IgD-negative memory B cell (primary cell): ENCODE results near the gene NELFA. TPM values are rescaled to one million over a fixed set of nuclear protein-coding genes. Genes with fewer than 3 reads are reported as not detected.

Experiments
- H3K27ac Mint-ChIP-seq, 3 donors: one replicate each; pipeline ENCODE4 v1.8.0; 2020 to 2022; ENCODE audit warnings: mild to moderate bottlenecking in 3 of 3, mixed read lengths in 3 of 3, moderate library complexity in 1 of 3
- H3K27me3 Mint-ChIP-seq: one replicate; pipeline ENCODE4 v1.8.0; 2021; ENCODE audit warnings: mixed read lengths
- H3K36me3 Mint-ChIP-seq: one replicate; pipeline ENCODE4 v1.8.0; 2020; ENCODE audit warnings: mild to moderate bottlenecking, mixed read lengths
- H3K4me1 Mint-ChIP-seq, 3 donors: one replicate each; pipeline ENCODE4 v1.8.0; 2020 to 2022; ENCODE audit warnings: mixed read lengths in 3 of 3, mild to moderate bottlenecking in 1 of 3
- H3K4me3 Mint-ChIP-seq, 4 donors: one replicate each; pipeline ENCODE4 v1.8.0; 2020 to 2022; ENCODE audit warnings: mild to moderate bottlenecking in 4 of 4, mixed read lengths in 4 of 4, moderate library complexity in 3 of 4
- H3K9me3 Mint-ChIP-seq, 3 donors: one replicate each; pipeline ENCODE4 v1.8.0; 2020 to 2021; ENCODE audit warnings: mixed read lengths in 3 of 3, mild to moderate bottlenecking in 1 of 3
- polyA plus RNA-seq: library from polyadenylated mRNA; unstranded; fragments of 300-500 nt; fragmentation: Illumina TruSeq; gene quantifications from one replicate; pipeline ENCODE4 v1.2.3, GENCODE V29; 2021

NELFA gene
- polyA plus RNA-seq, 1 donor from 2014 or later: 44.7 TPM

- Mint-ChIP-seq H3K27me3 (no peaks in the 10 kb centered on the region), H3K4me1 (peaks cover 0 to 3% (median 0%) of the 10 kb centered on the region in 3 donors), H3K27ac (no peak overlapping the region), H3K9me3 (peaks cover 0 to 5% (median under 1%) of the 10 kb centered on the region in 3 donors), H3K4me3 (no peak overlapping the region), H3K36me3 (peaks cover 11% of the 10 kb centered on the region)
Measured at GRCh38 chr4:1992468-1993168, 16.2 kb downstream of the NELFA start.

- peaks cover 0 to under 1% (median 0%) of the 10 kb centered on the region in 3 donors for H3K4me1 Mint-ChIP-seq
- H3K27ac Mint-ChIP-seq: peak overlapping the region in 1 of 3 donors; percentile 16
- peaks cover 4% of the 10 kb centered on the region for H3K36me3 Mint-ChIP-seq
- H3K4me3 Mint-ChIP-seq: no peak overlapping the region
- H3K9me3 Mint-ChIP-seq: no peaks in the 10 kb centered on the region
- H3K27me3 Mint-ChIP-seq: no peaks in the 10 kb centered on the region
Measured at GRCh38 chr4:1991596-1992434, 17.0 kb downstream of the NELFA start.

GRCh38 chr4:1991087-1991486, 17.7 kb downstream of the NELFA start:
- no peaks in the 10 kb centered on the region for H3K27me3 Mint-ChIP-seq
- no peaks in the 10 kb centered on the region for H3K9me3 Mint-ChIP-seq
- no peak overlapping the region for H3K27ac Mint-ChIP-seq
- H3K4me3 Mint-ChIP-seq: no peak overlapping the region
- no peaks in the 10 kb centered on the region for H3K4me1 Mint-ChIP-seq
- peaks cover 2% of the 10 kb centered on the region for H3K36me3 Mint-ChIP-seq

GRCh38 chr4:1990676-1991075, 18.1 kb downstream of the NELFA start:
- Mint-ChIP-seq H3K27ac (no peak overlapping the region), H3K9me3 (no peaks in the 10 kb centered on the region), H3K4me1 (no peaks in the 10 kb centered on the region), H3K4me3 (no peak overlapping the region), H3K36me3 (peaks cover 2% of the 10 kb centered on the region), H3K27me3 (no peaks in the 10 kb centered on the region)

- H3K4me3 Mint-ChIP-seq: no peak overlapping the region
- H3K27me3 Mint-ChIP-seq: no peaks in the 10 kb centered on the region
- H3K36me3 Mint-ChIP-seq: no peaks in the 10 kb centered on the region
- H3K27ac Mint-ChIP-seq: no peak overlapping the region
- H3K4me1 Mint-ChIP-seq: no peaks in the 10 kb centered on the region
- no peaks in the 10 kb centered on the region for H3K9me3 Mint-ChIP-seq
Measured at GRCh38 chr4:1990348-1990645, 18.5 kb downstream of the NELFA start.

- H3K9me3 Mint-ChIP-seq: no peaks in the 10 kb centered on the region
- no peaks in the 10 kb centered on the region for H3K36me3 Mint-ChIP-seq
- H3K4me3 Mint-ChIP-seq: no peak overlapping the region
- no peaks in the 10 kb centered on the region for H3K27me3 Mint-ChIP-seq
- no peaks in the 10 kb centered on the region for H3K4me1 Mint-ChIP-seq
- H3K27ac Mint-ChIP-seq: no peak overlapping the region
Measured at GRCh38 chr4:1989533-1990347, 19.0 kb downstream of the NELFA start.

- H3K9me3 Mint-ChIP-seq: no peaks in the 10 kb centered on the region
- H3K4me3 Mint-ChIP-seq: no peak overlapping the region
- no peaks in the 10 kb centered on the region for H3K27me3 Mint-ChIP-seq
- no peaks in the 10 kb centered on the region for H3K36me3 Mint-ChIP-seq
- no peak overlapping the region for H3K27ac Mint-ChIP-seq
- H3K4me1 Mint-ChIP-seq: no peaks in the 10 kb centered on the region
Measured at GRCh38 chr4:1988327-1988724, 20.4 kb downstream of the NELFA start.

- Mint-ChIP-seq H3K27me3 (no peaks in the 10 kb centered on the region), H3K9me3 (no peaks in the 10 kb centered on the region), H3K4me1 (no peaks in the 10 kb centered on the region), H3K27ac (no peak overlapping the region), H3K36me3 (no peaks in the 10 kb centered on the region), H3K4me3 (no peak overlapping the region)
Measured at GRCh38 chr4:1987721-1988326, 20.9 kb downstream of the NELFA start.

GRCh38 chr4:1987296-1987695, 21.5 kb downstream of the NELFA start:
- no peaks in the 10 kb centered on the region for H3K4me1 Mint-ChIP-seq
- H3K36me3 Mint-ChIP-seq: no peaks in the 10 kb centered on the region
- no peak overlapping the region for H3K27ac Mint-ChIP-seq
- H3K27me3 Mint-ChIP-seq: no peaks in the 10 kb centered on the region
- no peaks in the 10 kb centered on the region for H3K9me3 Mint-ChIP-seq
- H3K4me3 Mint-ChIP-seq: no peak overlapping the region

GRCh38 chr4:1986578-1987210, 22.1 kb downstream of the NELFA start:
- Mint-ChIP-seq H3K4me1 (peaks cover 0 to 3% (median 2%) of the 10 kb centered on the region in 3 donors), H3K4me3 (no peak overlapping the region), H3K27ac (no peak overlapping the region), H3K27me3 (no peaks in the 10 kb centered on the region), H3K9me3 (no peaks in the 10 kb centered on the region), H3K36me3 (no peaks in the 10 kb centered on the region)

GRCh38 chr4:1985780-1986577, 22.8 kb downstream of the NELFA start:
- H3K9me3 Mint-ChIP-seq: no peaks in the 10 kb centered on the region
- H3K4me1 Mint-ChIP-seq: peaks cover 0 to 4% (median 3%) of the 10 kb centered on the region in 3 donors
- H3K27ac Mint-ChIP-seq: peak overlapping the region in 1 of 3 donors; percentile 35
- no peak overlapping the region for H3K4me3 Mint-ChIP-seq
- H3K27me3 Mint-ChIP-seq: no peaks in the 10 kb centered on the region
- H3K36me3 Mint-ChIP-seq: no peaks in the 10 kb centered on the region

- Mint-ChIP-seq H3K27me3 (no peaks in the 10 kb centered on the region), H3K27ac (no peak overlapping the region), H3K36me3 (no peaks in the 10 kb centered on the region), H3K4me3 (no peak overlapping the region), H3K4me1 (peaks cover 0 to 4% (median 3%) of the 10 kb centered on the region in 3 donors), H3K9me3 (no peaks in the 10 kb centered on the region)
Measured at GRCh38 chr4:1985294-1985693, 23.5 kb downstream of the NELFA start.

GRCh38 chr4:1984406-1985191, 24.2 kb downstream of the NELFA start:
- H3K9me3 Mint-ChIP-seq: no peaks in the 10 kb centered on the region
- peaks cover 5% of the 10 kb centered on the region for H3K36me3 Mint-ChIP-seq
- no peaks in the 10 kb centered on the region for H3K27me3 Mint-ChIP-seq
- H3K4me3 Mint-ChIP-seq: no peak overlapping the region
- H3K27ac Mint-ChIP-seq: no peak overlapping the region
- peaks cover 0 to 4% (median 3%) of the 10 kb centered on the region in 3 donors for H3K4me1 Mint-ChIP-seq
